ENCODE measurements around the gene PLOD1.

PLOD1 gene

DNA sequence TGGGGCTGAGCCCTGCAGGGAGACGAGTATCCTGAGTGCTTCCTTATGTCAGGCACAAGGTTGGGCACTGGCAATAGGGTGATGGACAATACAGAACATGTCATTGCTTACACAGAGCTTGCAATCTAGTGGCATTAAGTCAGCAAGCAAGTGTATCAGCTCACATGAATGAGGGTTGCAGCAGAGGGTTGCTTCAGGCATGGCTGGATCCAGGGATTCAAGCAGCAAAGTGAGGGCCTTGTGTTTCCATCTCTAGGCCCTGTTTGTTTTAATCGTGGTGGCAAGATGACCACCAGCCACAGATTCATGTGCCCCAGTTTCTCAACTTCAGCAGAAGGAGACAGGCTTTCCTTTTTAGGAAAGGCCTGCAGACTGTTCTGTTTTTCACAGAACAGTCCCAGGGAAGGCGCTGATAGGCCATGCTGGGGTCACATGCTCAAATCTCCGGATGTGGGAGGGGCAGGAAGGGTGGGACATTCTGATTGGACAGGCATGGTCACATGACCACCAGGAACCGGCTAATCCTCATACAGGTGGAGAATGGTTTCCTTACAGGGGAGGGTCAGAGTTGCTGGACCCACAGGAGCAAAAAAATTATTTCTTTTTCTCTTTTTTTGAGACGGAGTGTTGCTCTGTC lies 14.4 kb downstream of the PLOD1 start:
- Histone ChIP-seq H3K27me3 (ENCODE audit: control insufficient read depth, insufficient read depth, low read length) (no peaks in the 10 kb centered on the region), H3K4me3 (ENCODE audit: low read length) (no peak overlapping the region), H3K9ac (ENCODE audit: low read length) (no peak overlapping the region), H3K9me3 (ENCODE audit: control insufficient read depth, low read length) (no peaks in the 10 kb centered on the region), H3K4me1 (ENCODE audit: control insufficient read depth, insufficient read depth, low read length) (no peaks in the 10 kb centered on the region), H3K36me3 (ENCODE audit: control insufficient read depth, insufficient read depth, low read length) (peaks cover 6% of the 10 kb centered on the region)

DNA sequence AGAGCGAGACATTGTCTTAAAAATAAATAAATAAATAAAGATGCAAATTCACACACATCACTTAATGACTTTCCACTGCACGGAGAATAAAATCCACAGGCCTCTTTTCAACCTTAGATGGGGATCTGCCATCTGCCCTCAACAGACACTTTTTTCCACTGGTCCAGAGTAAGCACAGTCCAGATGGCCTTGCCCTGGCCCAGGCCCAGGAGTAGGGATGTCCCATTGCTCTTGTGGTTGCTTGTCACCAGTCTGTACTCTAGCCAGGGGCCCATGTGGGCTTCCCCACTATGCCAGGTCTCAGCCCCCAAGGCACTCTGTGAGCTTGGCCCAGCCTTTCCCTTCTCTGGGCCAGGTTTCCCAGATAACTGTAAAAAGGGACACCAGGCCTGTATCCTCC lies 17.4 kb downstream of the PLOD1 start:
- Histone ChIP-seq H3K9ac (ENCODE audit: low read length) (no peak overlapping the region), H3K4me1 (ENCODE audit: control insufficient read depth, insufficient read depth, low read length) (no peaks in the 10 kb centered on the region), H3K36me3 (ENCODE audit: control insufficient read depth, insufficient read depth, low read length) (peaks cover 6% of the 10 kb centered on the region), H3K4me3 (ENCODE audit: low read length) (no peak overlapping the region), H3K9me3 (ENCODE audit: control insufficient read depth, low read length) (no peaks in the 10 kb centered on the region), H3K27me3 (ENCODE audit: control insufficient read depth, insufficient read depth, low read length) (no peaks in the 10 kb centered on the region)

- no peaks in the 10 kb centered on the region for H3K4me1 ChIP-seq (ENCODE audit: control insufficient read depth, insufficient read depth, low read length)
- peaks cover 6% of the 10 kb centered on the region for H3K36me3 ChIP-seq (ENCODE audit: control insufficient read depth, insufficient read depth, low read length)
Measured at GRCh38 chr1:11952455-11953109, 18.1 kb downstream of the PLOD1 start.

DNA sequence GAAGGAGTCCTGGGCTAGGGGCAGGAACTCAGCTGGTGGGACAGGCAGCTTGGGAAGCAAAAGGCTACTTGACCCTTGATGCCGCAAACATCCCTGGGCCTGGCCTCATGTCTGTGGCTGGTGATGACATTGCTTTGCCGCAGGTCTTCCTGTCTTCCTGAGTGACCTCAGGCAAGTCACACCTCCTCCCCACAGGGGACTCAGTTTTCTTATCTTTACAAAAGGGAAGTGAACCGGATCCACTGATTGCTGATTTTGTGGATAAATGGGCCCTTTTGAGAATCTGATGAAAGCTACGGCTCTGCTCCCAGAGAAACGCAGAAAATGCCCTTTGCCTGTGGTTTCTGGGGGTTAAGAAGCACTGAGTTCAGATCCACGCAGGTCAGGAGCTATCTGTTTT lies 20.7 kb downstream of the PLOD1 start:
- Histone ChIP-seq H3K27me3 (ENCODE audit: control insufficient read depth, insufficient read depth, low read length) (no peaks in the 10 kb centered on the region), H3K4me3 (ENCODE audit: low read length) (no peak overlapping the region), H3K9ac (ENCODE audit: low read length) (no peak overlapping the region), H3K36me3 (ENCODE audit: control insufficient read depth, insufficient read depth, low read length) (peaks cover 2% of the 10 kb centered on the region), H3K9me3 (ENCODE audit: control insufficient read depth, low read length) (no peaks in the 10 kb centered on the region), H3K4me1 (ENCODE audit: control insufficient read depth, insufficient read depth, low read length) (no peaks in the 10 kb centered on the region)

More at GRCh38 chr1:11952455-11953109, 18.1 kb downstream of the PLOD1 start:
- Histone ChIP-seq H3K9ac (ENCODE audit: low read length) (no peak overlapping the region), H3K27me3 (ENCODE audit: control insufficient read depth, insufficient read depth, low read length) (no peaks in the 10 kb centered on the region), H3K4me3 (ENCODE audit: low read length) (no peak overlapping the region), H3K9me3 (ENCODE audit: control insufficient read depth, low read length) (no peaks in the 10 kb centered on the region)

DNA sequence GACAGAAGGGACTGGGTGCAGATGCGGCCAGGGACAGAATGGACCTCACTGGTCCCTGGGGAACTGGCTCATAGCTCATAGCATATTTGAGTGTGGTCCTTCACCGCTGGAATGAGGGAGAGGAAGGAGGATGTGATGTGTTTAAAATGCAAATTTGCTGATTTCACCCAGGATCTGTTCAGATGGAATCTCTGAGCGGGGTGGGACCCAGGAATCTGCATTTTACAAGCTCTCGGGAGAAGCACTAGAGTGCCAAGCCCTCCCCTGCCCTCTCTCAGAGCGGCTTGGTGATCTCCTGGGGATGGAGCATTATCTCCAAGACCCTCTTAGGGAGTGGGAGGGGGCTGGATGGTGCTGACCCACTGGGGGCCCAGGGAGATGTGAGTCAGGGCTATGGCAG lies 22.9 kb downstream of the PLOD1 start:
- H3K36me3 ChIP-seq (ENCODE audit: control insufficient read depth, insufficient read depth, low read length), result no peaks in the 10 kb centered on the region
- no peaks in the 10 kb centered on the region for H3K9me3 ChIP-seq (ENCODE audit: control insufficient read depth, low read length)
- H3K27me3 ChIP-seq (ENCODE audit: control insufficient read depth, insufficient read depth, low read length), result no peaks in the 10 kb centered on the region
- no peak overlapping the region for H3K4me3 ChIP-seq (ENCODE audit: low read length)
- no peaks in the 10 kb centered on the region for H3K4me1 ChIP-seq (ENCODE audit: control insufficient read depth, insufficient read depth, low read length)
- H3K9ac ChIP-seq (ENCODE audit: low read length), result no peak overlapping the region

DNA sequence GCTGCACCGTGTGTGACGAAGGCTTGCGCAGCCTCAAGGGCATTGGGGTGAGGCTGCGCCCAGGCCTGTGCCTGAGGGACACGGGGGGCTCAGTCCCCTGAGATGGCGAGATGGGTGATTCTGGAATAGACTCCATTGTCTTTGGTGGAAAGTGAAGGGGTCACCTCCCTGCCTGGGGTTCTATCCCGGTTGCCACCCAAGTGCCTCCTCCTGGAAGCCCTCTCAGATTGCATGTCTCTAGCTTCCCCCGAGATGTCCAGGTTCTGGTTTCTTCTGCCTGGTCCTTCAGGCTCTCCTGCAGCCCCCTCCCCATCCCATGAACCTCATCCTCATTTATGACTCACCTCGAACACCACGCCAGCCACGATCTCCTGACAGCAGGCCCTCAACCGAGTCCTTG lies 23.4 kb downstream of the PLOD1 start:
- no peak overlapping the region for H3K9ac ChIP-seq (ENCODE audit: low read length)
- H3K4me1 ChIP-seq (ENCODE audit: control insufficient read depth, insufficient read depth, low read length), result no peaks in the 10 kb centered on the region
- no peaks in the 10 kb centered on the region for H3K9me3 ChIP-seq (ENCODE audit: control insufficient read depth, low read length)
- no peak overlapping the region for H3K4me3 ChIP-seq (ENCODE audit: low read length)
- no peaks in the 10 kb centered on the region for H3K36me3 ChIP-seq (ENCODE audit: control insufficient read depth, insufficient read depth, low read length)
- H3K27me3 ChIP-seq (ENCODE audit: control insufficient read depth, insufficient read depth, low read length), result no peaks in the 10 kb centered on the region

GRCh38 chr1:11960276-11960675 lies 25.8 kb downstream of the PLOD1 start:
- no peaks in the 10 kb centered on the region for H3K9me3 ChIP-seq (ENCODE audit: control insufficient read depth, low read length)
- no peaks in the 10 kb centered on the region for H3K4me1 ChIP-seq (ENCODE audit: control insufficient read depth, insufficient read depth, low read length)
- no peaks in the 10 kb centered on the region for H3K27me3 ChIP-seq (ENCODE audit: control insufficient read depth, insufficient read depth, low read length)
- no peaks in the 10 kb centered on the region for H3K36me3 ChIP-seq (ENCODE audit: control insufficient read depth, insufficient read depth, low read length)
- no peak overlapping the region for H3K9ac ChIP-seq (ENCODE audit: low read length)
- H3K4me3 ChIP-seq (ENCODE audit: low read length), result no peak overlapping the region

DNA sequence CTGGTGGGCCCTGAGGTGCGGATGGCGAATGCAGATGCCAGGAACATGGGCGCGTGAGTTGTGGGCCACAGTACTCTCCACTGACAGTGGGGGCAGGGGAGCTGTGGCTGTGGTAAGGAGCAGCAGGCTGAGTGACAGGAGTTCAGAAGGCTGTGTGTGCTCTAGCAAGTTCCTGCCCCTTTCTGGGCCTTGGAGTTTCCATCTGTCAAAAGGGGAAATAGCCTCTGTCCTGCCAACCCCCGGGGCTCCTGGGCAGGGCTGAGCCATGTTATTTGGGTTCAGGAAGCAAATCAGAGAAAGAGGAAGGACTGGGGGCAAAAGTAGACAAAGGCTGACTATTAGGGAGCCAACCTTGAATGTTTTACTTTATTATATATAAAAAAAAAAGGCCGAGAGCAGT lies 26.2 kb downstream of the PLOD1 start:
- H3K9me3 ChIP-seq (ENCODE audit: control insufficient read depth, low read length), result no peaks in the 10 kb centered on the region
- no peak overlapping the region for H3K9ac ChIP-seq (ENCODE audit: low read length)
- H3K4me1 ChIP-seq (ENCODE audit: control insufficient read depth, insufficient read depth, low read length), result no peaks in the 10 kb centered on the region
- no peaks in the 10 kb centered on the region for H3K36me3 ChIP-seq (ENCODE audit: control insufficient read depth, insufficient read depth, low read length)
- no peak overlapping the region for H3K4me3 ChIP-seq (ENCODE audit: low read length)
- H3K27me3 ChIP-seq (ENCODE audit: control insufficient read depth, insufficient read depth, low read length), result no peaks in the 10 kb centered on the region

- Histone ChIP-seq H3K9me3 (ENCODE audit: control insufficient read depth, low read length) (no peaks in the 10 kb centered on the region), H3K4me3 (ENCODE audit: low read length) (no peak overlapping the region), H3K4me1 (ENCODE audit: control insufficient read depth, insufficient read depth, low read length) (no peaks in the 10 kb centered on the region), H3K9ac (ENCODE audit: low read length) (no peak overlapping the region), H3K27me3 (ENCODE audit: control insufficient read depth, insufficient read depth, low read length) (no peaks in the 10 kb centered on the region), H3K36me3 (ENCODE audit: control insufficient read depth, insufficient read depth, low read length) (no peaks in the 10 kb centered on the region)
Measured at GRCh38 chr1:11961230-11961629, 26.7 kb downstream of the PLOD1 start.

GRCh38 chr1:11963622-11964021 lies 29.1 kb downstream of the PLOD1 start:
- H3K27me3 ChIP-seq (ENCODE audit: control insufficient read depth, insufficient read depth, low read length), result no peaks in the 10 kb centered on the region
- H3K9me3 ChIP-seq (ENCODE audit: control insufficient read depth, low read length), result no peaks in the 10 kb centered on the region
- H3K36me3 ChIP-seq (ENCODE audit: control insufficient read depth, insufficient read depth, low read length), result no peaks in the 10 kb centered on the region
- peaks cover 4% of the 10 kb centered on the region for H3K4me1 ChIP-seq (ENCODE audit: control insufficient read depth, insufficient read depth, low read length)
- H3K9ac ChIP-seq (ENCODE audit: low read length), result no peak overlapping the region
- H3K4me3 ChIP-seq (ENCODE audit: low read length), result no peak overlapping the region

DNA sequence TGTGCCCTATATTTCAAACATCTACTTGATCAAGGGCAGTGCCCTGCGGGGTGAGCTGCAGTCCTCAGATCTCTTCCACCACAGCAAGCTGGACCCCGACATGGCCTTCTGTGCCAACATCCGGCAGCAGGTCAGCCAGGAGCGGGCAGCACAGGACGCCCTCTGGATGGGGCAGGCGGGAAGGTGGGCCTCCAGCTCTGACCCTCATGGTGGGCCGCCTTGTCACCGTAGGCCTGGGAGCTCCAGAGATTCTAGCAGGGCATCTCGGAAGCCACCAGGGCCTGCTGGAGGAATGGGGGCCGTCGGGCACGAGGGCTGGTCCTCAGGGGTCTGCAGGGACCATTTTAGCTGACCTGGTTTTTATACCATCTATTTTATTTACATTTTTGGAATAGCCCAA lies 30.1 kb downstream of the PLOD1 start:
- H3K36me3 ChIP-seq (ENCODE audit: control insufficient read depth, insufficient read depth, low read length), result no peaks in the 10 kb centered on the region
- H3K4me3 ChIP-seq (ENCODE audit: low read length), result no peak overlapping the region
- H3K4me1 ChIP-seq (ENCODE audit: control insufficient read depth, insufficient read depth, low read length), result peaks cover 4% of the 10 kb centered on the region
- H3K27me3 ChIP-seq (ENCODE audit: control insufficient read depth, insufficient read depth, low read length), result no peaks in the 10 kb centered on the region
- no peaks in the 10 kb centered on the region for H3K9me3 ChIP-seq (ENCODE audit: control insufficient read depth, low read length)
- H3K9ac ChIP-seq (ENCODE audit: low read length), result no peak overlapping the region

GRCh38 chr1:11967028-11967547 lies 32.6 kb downstream of the PLOD1 start:
- Histone ChIP-seq H3K27me3 (ENCODE audit: control insufficient read depth, insufficient read depth, low read length) (no peaks in the 10 kb centered on the region), H3K36me3 (ENCODE audit: control insufficient read depth, insufficient read depth, low read length) (no peaks in the 10 kb centered on the region), H3K4me3 (ENCODE audit: low read length) (no peak overlapping the region), H3K9ac (ENCODE audit: low read length) (no peak overlapping the region), H3K9me3 (ENCODE audit: control insufficient read depth, low read length) (no peaks in the 10 kb centered on the region), H3K4me1 (ENCODE audit: control insufficient read depth, insufficient read depth, low read length) (peaks cover 4% of the 10 kb centered on the region)
